Parietal lobe (tissue), 2 donors: ENCODE measurements around the gene MAPKAPK3. TPM values are rescaled to one million over a fixed set of nuclear protein-coding genes. Genes with fewer than 3 reads are reported as not detected.

Experiments used
- small RNA-seq: library from RNA; depleted of rRNA; stranded (forward); fragments of <200 nt; gene quantifications from one replicate; pipeline ENCODE3, GENCODE V24; 2014; ENCODE audit warnings: low replicate concordance
- total RNA-seq: library from RNA; depleted of rRNA; stranded (reverse); fragments of >200 nt; gene quantifications from one replicate; pipeline ENCODE4 v1.2.3, GENCODE V29; 2014

MAPKAPK3 gene
- total RNA-seq: 5.3 TPM

GRCh38 chr3:50617096-50617791 lies at the start of gene MAPKAPK3:
Gene MAPKAPK3 (plus strand): TSS chr3:50617151. CDS start chr3:50617566, 415 bp downstream.

GRCh38 chr3:50567386-50568167 lies 49.4 kb upstream of the MAPKAPK3 start, which contains the start of gene C3orf18:
Gene C3orf18 (minus strand): TSS chr3:50567747. CDS start chr3:50565699, 2,048 bp downstream.

GRCh38 chr3:50568947-50569749 lies 47.8 kb upstream of the MAPKAPK3 start, which contains the start of gene HEMK1:
Gene HEMK1 (plus strand): TSS chr3:50569522. CDS start chr3:50571105, 1,583 bp downstream.

GRCh38 chr3:50611464-50612233 lies 5.3 kb upstream of the MAPKAPK3 start, which contains the start of gene CISH:
Gene CISH (minus strand): TSS chr3:50611774. CDS start chr3:50611650, 124 bp downstream.

GRCh38 chr3:50674349-50675178 lies 57.6 kb downstream of the MAPKAPK3 start, which contains the start of gene DOCK3:
Gene DOCK3 (plus strand): TSS chr3:50674927. CDS start chr3:50675264, 337 bp downstream.

Small RNAs within 50 kb of the gene (small RNA-seq; reads per million reads assigned to genes)
- gene MIR4787 (0.18 reads per million), gene PPIAP69 (not detected)

Other genes with a start within 250 kb of the MAPKAPK3 start
- gene CACNA2D2, start 113.5 kb upstream of the MAPKAPK3 start, total RNA-seq: 4.1 TPM
- gene C3orf18, start 49.4 kb upstream of the MAPKAPK3 start, total RNA-seq: 12.2 TPM
- 11.6 TPM for gene HEMK1, start 47.6 kb upstream of the MAPKAPK3 start, total RNA-seq
- gene CISH, start 5.4 kb upstream of the MAPKAPK3 start, total RNA-seq: 0.63 TPM
- 60.7 TPM for gene DOCK3, start 57.8 kb downstream of the MAPKAPK3 start, total RNA-seq